OCI-LY3 (cell line): ENCODE results near the gene SFXN3.

Experiments used
- CTCF ChIP-seq: fragments of 200-600, 300-600 bp; sonication (generic); IDR thresholded peaks from 2 replicates; pipeline ENCODE4 v1.5.1; 2014; ENCODE audit warnings: antibody characterized with exemption, low read length, low read depth
- EZH2phosphoT487 ChIP-seq: fragments of 200-600 bp; shearing (Covaris generic); IDR thresholded peaks from 2 replicates; pipeline ENCODE4 v1.6.1; 2018; ENCODE audit warnings: antibody characterized with exemption, mixed run types, low read depth

GRCh38 chr10:101031128-101031795 is at the start of gene SFXN3, which contains the start of gene PDZD7:
- TF ChIP-seq CTCF (no peak), EZH2phosphoT487 (no peak)
